NCI-H226 (cell line): ENCODE results near the gene PCDHB5.
A peak's percentile ranks its signal among the peaks of the same experiment; 100 is the strongest.
"Not testable (repeated sequence)": the region's sequence is repeated elsewhere in the genome, so short reads cannot be mapped to it uniquely, and the experiment has no call there.

ENCODE experiments used
- DNase-seq: peaks from one replicate; pipeline ENCODE4 v3.0.0-alpha.2; 2015

PCDHB5 gene

DNA sequence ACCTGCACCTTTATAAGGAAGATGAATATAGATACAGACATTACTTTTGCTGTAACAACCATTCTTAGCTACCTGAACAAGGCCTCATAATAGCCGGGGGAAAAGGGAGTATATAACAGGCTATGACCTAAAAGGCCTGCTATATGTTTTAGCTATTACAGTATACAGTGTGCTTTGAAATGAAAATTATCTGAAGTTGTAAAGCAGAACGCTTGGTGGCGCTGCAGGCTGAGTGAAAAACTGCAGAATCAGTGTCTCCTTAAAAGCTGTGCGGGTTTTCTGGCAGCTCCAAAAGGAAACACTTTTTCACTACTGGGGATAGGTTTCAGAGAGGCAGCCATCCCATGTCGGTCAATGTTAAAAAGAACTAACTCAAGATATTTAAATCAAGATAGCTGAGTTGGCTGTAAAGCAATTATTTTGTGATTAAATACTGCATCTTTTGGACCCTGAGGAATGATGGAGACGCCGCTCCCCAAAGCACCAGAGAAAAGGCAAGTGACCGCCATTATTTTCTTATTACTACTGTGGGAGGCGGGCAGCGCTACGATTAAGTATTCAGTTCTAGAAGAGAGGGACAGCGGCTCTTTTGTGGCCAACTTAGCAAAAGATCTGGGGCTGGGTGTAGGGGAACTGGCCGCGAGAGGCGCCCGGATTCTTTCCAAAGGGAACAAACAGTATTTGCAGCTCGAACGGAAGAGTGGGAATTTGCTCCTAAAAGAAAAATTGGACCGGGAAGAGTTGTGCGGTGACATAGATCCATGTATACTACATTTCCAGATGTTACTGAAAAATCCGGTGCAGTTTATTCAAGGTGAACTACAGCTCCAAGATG, 20.8 kb downstream of the PCDHB5 start:
- peak; percentile 3 for DNase-seq

DNA sequence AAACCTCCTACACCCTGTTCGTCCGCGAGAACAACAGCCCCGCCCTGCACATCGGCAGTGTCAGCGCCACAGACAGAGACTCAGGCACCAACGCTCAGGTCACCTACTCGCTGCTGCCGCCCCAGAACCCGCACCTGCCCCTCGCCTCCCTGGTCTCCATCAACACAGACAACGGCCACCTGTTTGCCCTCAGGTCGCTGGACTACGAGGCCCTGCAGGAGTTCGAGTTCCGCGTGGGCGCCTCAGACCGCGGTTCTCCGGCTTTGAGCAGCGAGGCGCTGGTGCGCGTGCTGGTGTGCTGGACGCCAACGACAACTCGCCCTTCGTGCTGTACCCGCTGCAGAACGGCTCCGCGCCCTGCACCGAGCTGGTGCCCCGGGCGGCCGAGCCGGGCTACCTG, 22.4 kb downstream of the PCDHB5 start:
- DNase-seq = not testable (repeated sequence)

DNA sequence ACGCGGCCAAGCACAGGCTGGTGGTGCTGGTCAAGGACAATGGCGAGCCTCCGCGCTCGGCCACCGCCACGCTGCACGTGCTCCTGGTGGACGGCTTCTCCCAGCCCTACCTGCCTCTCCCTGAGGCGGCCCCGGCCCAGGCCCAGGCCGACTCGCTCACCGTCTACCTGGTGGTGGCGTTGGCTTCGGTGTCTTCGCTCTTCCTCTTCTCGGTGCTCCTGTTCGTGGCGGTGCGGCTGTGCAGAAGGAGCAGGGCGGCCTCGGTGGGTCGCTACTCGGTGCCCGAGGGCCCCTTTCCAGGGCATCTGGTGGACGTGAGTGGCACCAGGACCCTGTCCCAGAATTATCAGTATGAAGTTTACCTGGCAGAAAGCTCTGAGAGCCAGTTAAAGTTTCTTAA, 22.9 kb downstream of the PCDHB5 start:
- not testable (repeated sequence) for DNase-seq

DNA sequence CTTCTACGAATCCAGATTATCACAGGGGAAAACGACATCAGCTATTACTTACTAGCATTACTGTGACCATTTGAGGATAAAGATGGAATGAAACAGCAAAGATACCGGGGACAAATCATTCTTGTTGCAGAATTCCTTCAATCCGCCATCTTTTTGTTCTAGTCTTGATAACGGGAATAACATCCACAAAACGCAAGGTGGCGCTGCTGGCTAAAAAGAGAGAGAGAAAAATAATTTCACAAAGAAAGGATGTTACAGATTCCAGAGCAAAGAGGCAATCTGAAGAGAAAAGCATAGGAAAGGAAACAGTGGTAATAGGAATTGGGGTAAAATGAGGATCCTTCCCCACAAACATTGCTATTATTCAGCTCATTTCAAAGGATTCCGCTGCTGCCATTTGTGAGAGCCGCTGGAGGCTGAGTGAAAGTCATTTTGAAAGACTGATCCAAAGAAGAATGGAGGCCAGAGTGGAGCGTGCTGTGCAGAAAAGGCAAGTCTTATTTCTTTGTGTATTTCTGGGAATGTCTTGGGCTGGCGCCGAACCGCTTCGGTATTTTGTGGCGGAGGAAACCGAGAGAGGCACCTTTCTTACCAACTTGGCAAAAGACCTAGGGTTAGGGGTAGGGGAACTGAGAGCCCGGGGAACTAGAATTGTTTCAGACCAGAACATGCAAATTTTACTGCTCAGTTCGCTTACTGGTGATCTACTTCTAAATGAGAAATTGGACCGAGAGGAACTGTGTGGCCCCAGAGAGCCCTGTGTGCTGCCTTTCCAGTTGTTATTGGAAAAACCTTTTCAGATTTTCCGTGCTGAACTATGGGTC, 37.6 kb downstream of the PCDHB5 start, which contains the start of gene PCDHB7:
Gene PCDHB7, plus strand, starts transcription at position 264 of the 824 bp plus-strand sequence. Its CDS starts 192 bp downstream, at position 456.
- peak; percentile 15 for DNase-seq

DNA sequence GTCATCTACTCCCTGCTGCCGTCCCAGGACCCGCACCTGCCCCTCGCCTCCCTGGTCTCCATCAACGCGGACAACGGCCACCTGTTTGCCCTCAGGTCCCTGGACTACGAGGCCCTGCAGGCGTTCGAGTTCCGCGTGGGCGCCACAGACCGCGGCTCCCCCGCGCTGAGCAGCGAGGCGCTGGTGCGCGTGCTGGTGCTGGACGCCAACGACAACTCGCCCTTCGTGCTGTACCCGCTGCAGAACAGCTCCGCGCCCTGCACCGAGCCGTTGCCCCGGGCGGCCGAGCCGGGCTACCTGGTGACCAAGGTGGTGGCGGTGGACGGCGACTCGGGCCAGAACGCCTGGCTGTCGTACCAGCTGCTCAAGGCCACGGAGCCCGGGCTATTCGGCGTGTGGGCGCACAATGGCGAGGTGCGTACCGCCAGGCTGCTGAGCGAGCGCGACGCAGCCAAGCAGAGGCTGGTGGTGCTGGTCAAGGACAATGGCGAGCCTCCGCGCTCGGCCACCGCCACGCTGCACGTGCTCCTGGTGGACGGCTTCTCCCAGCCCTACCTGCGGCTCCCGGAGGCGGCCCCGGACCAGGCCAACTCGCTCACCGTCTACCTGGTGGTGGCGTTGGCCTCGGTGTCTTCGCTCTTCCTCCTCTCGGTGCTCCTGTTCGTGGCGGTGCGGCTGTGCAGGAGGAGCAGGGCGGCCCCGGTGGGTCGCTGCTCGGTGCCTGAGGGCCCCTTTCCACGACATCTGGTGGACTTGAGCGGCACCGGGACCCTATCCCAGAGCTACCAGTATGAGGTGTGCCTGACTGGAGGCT, 39.5 kb downstream of the PCDHB5 start:
- DNase-seq = not testable (repeated sequence)

DNA sequence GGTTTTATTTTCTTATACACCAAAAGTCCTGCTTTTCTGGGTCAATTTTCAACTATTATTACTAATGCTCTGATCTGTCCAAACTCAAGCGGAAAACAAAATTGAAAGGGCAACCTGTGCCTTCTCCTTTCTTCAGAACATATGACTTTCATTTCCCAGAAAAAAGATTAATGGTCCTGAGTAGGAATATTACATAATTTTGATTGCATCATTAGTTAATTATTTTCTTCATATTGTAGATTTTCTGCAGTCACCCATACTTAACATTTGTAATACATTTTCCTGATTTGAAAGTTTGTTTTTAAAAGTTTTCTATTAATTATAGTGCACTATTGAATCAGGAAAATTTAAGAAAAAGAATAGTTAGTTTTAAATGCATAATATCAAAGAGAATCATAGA, 40.9 kb downstream of the PCDHB5 start:
- DNase-seq = no peak

DNA sequence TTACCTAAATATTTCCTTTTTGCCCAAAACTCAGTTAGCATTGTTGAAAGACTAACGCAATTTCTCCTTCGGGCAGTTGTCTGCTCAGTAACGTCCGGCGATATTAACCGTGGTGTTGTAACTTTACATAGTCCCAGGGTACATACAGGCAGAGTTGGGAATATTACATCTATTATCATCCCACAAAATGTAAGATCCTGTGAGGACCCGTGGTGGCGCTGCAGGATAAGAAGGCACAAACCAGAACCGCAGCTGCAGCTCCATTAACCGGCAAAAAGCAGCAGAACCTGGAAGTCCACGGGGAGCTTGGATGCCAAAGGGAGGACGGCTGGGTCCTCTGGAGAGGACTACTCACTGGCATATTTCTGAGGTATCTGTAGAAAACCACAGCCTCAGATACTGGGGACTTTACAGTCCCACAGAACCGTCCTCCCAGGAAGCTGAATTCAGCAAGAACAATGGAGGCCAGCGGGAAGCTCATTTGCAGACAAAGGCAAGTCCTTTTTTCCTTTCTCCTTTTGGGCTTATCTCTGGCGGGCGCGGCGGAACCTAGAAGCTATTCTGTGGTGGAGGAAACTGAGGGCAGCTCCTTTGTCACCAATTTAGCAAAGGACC, 42.7 kb downstream of the PCDHB5 start, which contains the start of gene PCDHB8:
Gene PCDHB8, plus strand, starts transcription at position 214 of the 615 bp plus-strand sequence. Its CDS starts 245 bp downstream, at position 459.
- DNase-seq = not testable (repeated sequence)

DNA sequence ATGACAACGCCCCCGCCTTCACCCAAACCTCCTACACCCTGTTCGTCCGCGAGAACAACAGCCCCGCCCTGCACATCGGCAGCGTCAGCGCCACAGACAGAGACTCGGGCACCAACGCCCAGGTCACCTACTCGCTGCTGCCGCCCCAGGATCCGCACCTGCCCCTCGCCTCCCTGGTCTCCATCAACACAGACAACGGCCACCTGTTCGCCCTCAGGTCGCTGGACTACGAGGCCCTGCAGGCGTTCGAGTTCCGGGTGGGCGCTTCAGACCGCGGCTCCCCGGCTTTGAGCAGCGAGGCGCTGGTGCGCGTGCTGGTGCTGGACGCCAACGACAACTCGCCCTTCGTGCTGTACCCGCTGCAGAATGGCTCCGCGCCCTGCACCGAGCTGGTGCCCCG, 44.4 kb downstream of the PCDHB5 start:
- not testable (repeated sequence) for DNase-seq

DNA sequence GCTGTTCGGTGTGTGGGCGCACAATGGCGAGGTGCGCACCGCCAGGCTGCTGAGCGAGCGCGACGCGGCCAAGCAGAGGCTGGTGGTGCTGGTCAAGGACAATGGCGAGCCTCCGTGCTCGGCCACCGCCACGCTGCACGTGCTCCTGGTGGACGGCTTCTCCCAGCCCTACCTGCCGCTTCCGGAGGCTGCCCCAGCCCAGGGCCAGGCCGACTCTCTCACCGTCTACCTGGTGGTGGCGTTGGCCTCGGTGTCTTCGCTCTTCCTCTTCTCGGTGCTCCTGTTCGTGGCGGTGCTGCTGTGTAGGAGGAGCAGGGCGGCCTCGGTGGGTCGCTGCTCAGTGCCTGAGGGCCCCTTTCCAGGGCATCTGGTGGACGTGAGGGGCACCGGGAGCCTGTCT, 44.9 kb downstream of the PCDHB5 start:
- DNase-seq = not testable (repeated sequence)

DNA sequence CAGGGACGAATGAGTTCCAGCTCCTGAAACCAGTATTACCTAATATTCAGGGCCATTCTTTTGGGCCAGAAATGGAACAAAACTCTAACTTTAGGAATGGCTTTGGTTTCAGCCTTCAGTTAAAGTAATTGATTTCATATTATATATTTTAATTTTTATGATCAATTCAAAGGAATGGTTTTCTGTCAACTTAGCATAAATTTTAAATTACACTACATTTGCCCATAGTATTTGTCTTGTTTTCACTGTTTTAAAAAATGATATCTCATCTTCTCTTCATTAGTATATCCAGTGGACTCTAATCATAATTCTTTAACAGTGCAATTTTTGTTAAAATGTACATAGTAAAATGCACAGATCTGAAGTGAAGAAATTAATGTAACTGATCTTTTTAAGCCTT, 45.3 kb downstream of the PCDHB5 start:
- DNase-seq = no peak

DNA sequence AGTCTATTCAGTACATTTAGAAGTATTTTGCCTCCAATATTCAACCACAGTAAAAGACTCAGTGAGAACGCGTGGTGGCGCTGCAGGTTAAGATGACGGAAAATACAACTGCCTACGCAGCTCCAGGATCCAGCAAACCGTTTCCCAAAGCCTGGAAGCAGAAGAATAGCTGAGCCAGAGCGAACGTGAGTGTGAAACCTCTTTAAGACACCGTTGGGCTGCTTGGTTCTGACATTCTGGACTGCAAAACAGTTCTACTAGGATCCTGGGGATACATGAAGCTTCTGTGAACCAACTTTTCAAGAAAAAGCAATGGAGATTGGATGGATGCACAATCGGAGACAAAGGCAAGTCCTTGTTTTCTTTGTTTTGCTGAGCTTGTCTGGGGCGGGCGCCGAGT, 47.2 kb downstream of the PCDHB5 start, which contains the start of gene PCDHB16:
Gene PCDHB16, plus strand, starts transcription at position 140 of the 400 bp plus-strand sequence. Its CDS starts 173 bp downstream, at position 313.
- peak; percentile 28 for DNase-seq

DNA sequence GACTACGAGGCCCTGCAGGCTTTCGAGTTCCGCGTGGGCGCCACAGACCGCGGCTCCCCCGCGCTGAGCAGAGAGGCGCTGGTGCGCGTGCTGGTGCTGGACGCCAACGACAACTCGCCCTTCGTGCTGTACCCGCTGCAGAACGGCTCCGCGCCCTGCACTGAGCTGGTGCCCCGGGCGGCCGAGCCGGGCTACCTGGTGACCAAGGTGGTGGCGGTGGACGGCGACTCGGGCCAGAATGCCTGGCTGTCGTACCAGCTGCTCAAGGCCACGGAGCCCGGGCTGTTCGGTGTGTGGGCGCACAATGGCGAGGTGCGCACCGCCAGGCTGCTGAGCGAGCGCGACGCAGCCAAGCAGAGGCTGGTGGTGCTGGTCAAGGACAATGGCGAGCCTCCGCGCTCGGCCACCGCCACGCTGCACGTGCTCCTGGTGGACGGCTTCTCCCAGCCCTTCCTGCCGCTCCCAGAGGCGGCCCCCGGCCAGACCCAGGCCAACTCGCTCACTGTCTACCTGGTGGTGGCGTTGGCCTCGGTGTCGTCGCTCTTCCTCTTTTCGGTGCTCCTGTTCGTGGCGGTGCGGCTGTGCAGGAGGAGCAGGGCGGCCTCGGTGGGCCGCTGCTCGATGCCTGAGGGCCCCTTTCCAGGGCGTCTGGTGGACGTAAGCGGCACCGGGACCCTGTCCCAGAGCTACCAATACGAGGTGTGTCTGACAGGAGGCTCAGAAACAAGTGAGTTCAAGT, 49.3 kb downstream of the PCDHB5 start:
- not testable (repeated sequence) for DNase-seq

DNA sequence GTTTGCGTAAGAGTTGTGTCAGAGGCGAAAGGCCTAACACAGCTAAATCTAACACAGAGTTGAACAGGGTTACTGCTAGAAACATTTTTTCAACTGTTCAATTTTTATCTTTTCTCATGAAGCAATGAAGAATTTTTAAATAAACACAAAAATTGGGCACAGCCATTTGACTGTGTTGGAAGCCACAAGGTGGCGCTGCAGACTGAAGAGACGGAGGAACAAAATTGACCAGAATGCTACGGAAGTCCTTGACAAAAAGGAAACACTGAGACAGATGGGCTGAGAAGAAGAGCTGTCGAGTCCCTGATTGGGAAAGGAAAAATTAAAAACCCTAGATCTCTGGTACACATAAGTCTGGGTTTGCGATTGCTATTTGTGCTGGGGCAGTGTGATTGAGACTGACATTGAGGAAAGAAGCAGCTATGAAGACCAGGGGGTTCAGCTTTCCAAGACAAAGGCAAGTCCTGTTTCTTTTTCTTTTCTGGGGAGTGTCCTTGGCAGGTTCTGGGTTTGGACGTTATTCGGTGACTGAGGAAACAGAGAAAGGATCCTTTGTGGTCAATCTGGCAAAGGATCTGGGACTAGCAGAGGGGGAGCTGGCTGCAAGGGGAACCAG, 52.0 kb downstream of the PCDHB5 start, which contains the start of gene PCDHB9:
Gene PCDHB9, plus strand, starts transcription at position 265 of the 616 bp plus-strand sequence. Its CDS starts 158 bp downstream, at position 423.
- peak; percentile 22 for DNase-seq
